Measurements from ENCODE around the gene SEC61A1. TPM values are rescaled to one million over a fixed set of nuclear protein-coding genes. Genes with fewer than 3 reads are reported as not detected.

SEC61A1 gene
- total RNA-seq, 4 donors from 2014 or later = 75.1 to 139 (median 124) TPM

- Histone ChIP-seq H3K27me3 (no peaks in the 10 kb centered on the region), H3K4me3 (no peak overlapping the region), H3K4me1 (peaks cover 0 to under 1% (median 0%) of the 10 kb centered on the region in 4 donors), H3K9me3 (no peaks in the 10 kb centered on the region), H3K27ac (no peak overlapping the region), H3K36me3 (peaks cover 0 to 99% (median 3%) of the 10 kb centered on the region in 3 donors)
- TF ChIP-seq POLR2A (IDR thresholded peaks at IDR 0.05) (no peak), CTCF (IDR thresholded peaks at IDR 0.05) (no peak)
- DNase-seq = no peak
Measured at GRCh38 chr3:128060473-128061381, 8.5 kb downstream of the SEC61A1 start.

- Histone ChIP-seq H3K9me3 (no peaks in the 10 kb centered on the region), H3K4me3 (no peak overlapping the region), H3K27me3 (no peaks in the 10 kb centered on the region), H3K4me1 (no peaks in the 10 kb centered on the region), H3K27ac (no peak overlapping the region), H3K36me3 (peaks cover 0 to 99% (median 3%) of the 10 kb centered on the region in 3 donors)
- DNase-seq = no peak
- TF ChIP-seq CTCF (IDR thresholded peaks at IDR 0.05) = no peak
- no peak for TF ChIP-seq POLR2A (IDR thresholded peaks at IDR 0.05)
Measured at GRCh38 chr3:128062033-128062745, 10.0 kb downstream of the SEC61A1 start.

- no peak overlapping the region for H3K27ac ChIP-seq
- H3K4me3 ChIP-seq = no peak overlapping the region
- H3K4me1 ChIP-seq = no peaks in the 10 kb centered on the region
- no peak for TF ChIP-seq CTCF (IDR thresholded peaks at IDR 0.05)
- TF ChIP-seq POLR2A (IDR thresholded peaks at IDR 0.05) = no peak
- no peak for DNase-seq
- H3K36me3 ChIP-seq = peaks cover 0 to 100% (median 3%) of the 10 kb centered on the region in 3 donors
- H3K9me3 ChIP-seq = no peaks in the 10 kb centered on the region
- H3K27me3 ChIP-seq = no peaks in the 10 kb centered on the region
Measured at GRCh38 chr3:128063865-128064264, 11.6 kb downstream of the SEC61A1 start.

GRCh38 chr3:128064962-128065361 is 12.7 kb downstream of the SEC61A1 start:
- TF ChIP-seq POLR2A (IDR thresholded peaks at IDR 0.05) = no peak
- no peak for TF ChIP-seq CTCF (IDR thresholded peaks at IDR 0.05)
- H3K4me3 ChIP-seq = no peak overlapping the region
- DNase-seq = no peak
- no peak overlapping the region for H3K27ac ChIP-seq
- H3K36me3 ChIP-seq = peaks cover 0 to 100% (median 3%) of the 10 kb centered on the region in 3 donors
- H3K9me3 ChIP-seq = no peaks in the 10 kb centered on the region
- no peaks in the 10 kb centered on the region for H3K4me1 ChIP-seq
- no peaks in the 10 kb centered on the region for H3K27me3 ChIP-seq

GRCh38 chr3:128066114-128066513 is 13.9 kb downstream of the SEC61A1 start:
- no peak for TF ChIP-seq CTCF (IDR thresholded peaks at IDR 0.05)
- TF ChIP-seq POLR2A (IDR thresholded peaks at IDR 0.05) = no peak
- Histone ChIP-seq H3K4me3 (no peak overlapping the region), H3K9me3 (no peaks in the 10 kb centered on the region), H3K4me1 (no peaks in the 10 kb centered on the region), H3K27me3 (no peaks in the 10 kb centered on the region), H3K27ac (no peak overlapping the region), H3K36me3 (peaks cover 0 to 100% (median 3%) of the 10 kb centered on the region in 3 donors)
- no peak for DNase-seq
